Mesenchymal stem cell (in vitro differentiated cells and primary cell): ENCODE results near the gene NLGN1.

ENCODE experiments used
- DNase-seq: peaks from one replicate; pipeline ENCODE4 v3.0.0-alpha.2; 2013
- H2AFZ ChIP-seq: one replicate; pipeline ENCODE4 v1.6.1; 2013; ENCODE audit warnings: low read depth, mild to moderate bottlenecking, control low read depth, inconsistent platforms, low read length, moderate library complexity
- H2AK5ac ChIP-seq: 2 replicates; pipeline ENCODE4 v1.6.1; 2013; ENCODE audit warnings: low read length, moderate library complexity, mild to moderate bottlenecking, inconsistent platforms; ENCODE audit not compliant: severe bottlenecking
- H2BK120ac ChIP-seq: one replicate; pipeline ENCODE4 v1.6.1; 2013; ENCODE audit warnings: low read depth, mild to moderate bottlenecking, inconsistent platforms, low read length, moderate library complexity
- H2BK12ac ChIP-seq, 2 experiments: one replicate each; pipeline ENCODE4 v1.6.1; 2013; ENCODE audit warnings: inconsistent platforms in 2 of 2, low read length in 2 of 2, mild to moderate bottlenecking in 2 of 2, moderate library complexity in 2 of 2, control low read depth in 1 of 2
- H2BK15ac ChIP-seq: one replicate; pipeline ENCODE4 v1.6.1; 2013; ENCODE audit warnings: mild to moderate bottlenecking, low read depth, inconsistent platforms; ENCODE audit not compliant: poor library complexity, severe bottlenecking
- H2BK5ac ChIP-seq: 2 replicates; pipeline ENCODE4 v1.6.1; 2013; ENCODE audit warnings: low read depth, mild to moderate bottlenecking, low read length, control low read depth, inconsistent platforms; ENCODE audit not compliant: poor library complexity, severe bottlenecking
- H3K14ac ChIP-seq, 2 experiments: one replicate each; pipeline ENCODE4 v1.6.1; 2013; ENCODE audit warnings: inconsistent platforms in 2 of 2, low read length in 2 of 2, control low read depth in 1 of 2, mild to moderate bottlenecking in 1 of 2, moderate library complexity in 1 of 2
- H3K18ac ChIP-seq, 2 experiments: one replicate each; pipeline ENCODE4 v1.6.1; 2013; ENCODE audit warnings: inconsistent platforms in 2 of 2, low read length in 2 of 2, control low read depth in 1 of 2, low read depth in 1 of 2, mild to moderate bottlenecking in 1 of 2
- H3K23ac ChIP-seq, 2 experiments: one replicate each; pipeline ENCODE4 v1.6.1; 2013; ENCODE audit warnings: inconsistent platforms in 2 of 2, low read length in 2 of 2, mild to moderate bottlenecking in 2 of 2, moderate library complexity in 2 of 2, control low read depth in 1 of 2
- H3K27ac ChIP-seq: 2 replicates; pipeline ENCODE4 v1.5.1; 2013; ENCODE audit warnings: mild to moderate bottlenecking, moderate library complexity, low read length, control low read depth, inconsistent platforms; ENCODE audit not compliant: poor library complexity, severe bottlenecking
- H3K27me3 ChIP-seq, 2 experiments: 2 replicates each; pipeline versions ENCODE4 v1.6.1 to v1.7.0; 2013; ENCODE audit warnings: low read length in 2 of 2, mild to moderate bottlenecking in 2 of 2, moderate library complexity in 2 of 2, control low read depth in 1 of 2, inconsistent platforms in 1 of 2; ENCODE audit not compliant: control insufficient read depth in 1 of 2, insufficient read depth in 1 of 2
- H3K36me3 ChIP-seq, 2 experiments: 2 replicates each; pipeline versions ENCODE4 v1.6.1 to v1.7.0; 2013; ENCODE audit warnings: low read length in 2 of 2, control low read depth in 1 of 2, inconsistent platforms in 1 of 2, low read depth in 1 of 2, mild to moderate bottlenecking in 1 of 2; ENCODE audit not compliant: insufficient read depth in 2 of 2, control insufficient read depth in 1 of 2
- H3K4ac ChIP-seq, 2 experiments: one replicate each; pipeline ENCODE4 v1.6.1; 2013; ENCODE audit warnings: inconsistent platforms in 2 of 2, low read length in 2 of 2, mild to moderate bottlenecking in 2 of 2, moderate library complexity in 2 of 2, control low read depth in 1 of 2, low read depth in 1 of 2
- H3K4me1 ChIP-seq: 2 replicates; pipeline ENCODE4 v1.6.1; 2013; ENCODE audit warnings: low read depth, low read length, control low read depth; ENCODE audit not compliant: control insufficient read depth, insufficient read depth
- H3K4me2 ChIP-seq: 2 replicates; pipeline ENCODE4 v1.6.1; 2013; ENCODE audit warnings: low read length, mild to moderate bottlenecking, inconsistent platforms; ENCODE audit not compliant: poor library complexity, severe bottlenecking
- H3K4me3 ChIP-seq, 2 experiments: 2 replicates each; pipeline versions ENCODE4 v1.5.1 to v1.7.0; 2013; ENCODE audit warnings: low read length in 2 of 2, mild to moderate bottlenecking in 2 of 2, control low read depth in 1 of 2, low read depth in 1 of 2; ENCODE audit not compliant: insufficient read depth in 1 of 2
- H3K79me1 ChIP-seq: replicated peaks from 2 replicates; pipeline ENCODE4 v1.6.1; 2013; ENCODE audit warnings: mild to moderate bottlenecking, control low read depth, low read length, inconsistent platforms; ENCODE audit not compliant: poor library complexity, severe bottlenecking
- H3K9ac ChIP-seq: 2 replicates; pipeline ENCODE4 v1.7.0; 2013; ENCODE audit warnings: mild to moderate bottlenecking, low read length, moderate library complexity
- H3K9me3 ChIP-seq: 2 replicates; pipeline ENCODE4 v1.7.0; 2013; ENCODE audit warnings: mild to moderate bottlenecking, low read length; ENCODE audit not compliant: control insufficient read depth
- H4K8ac ChIP-seq: one replicate; pipeline ENCODE4 v1.6.1; 2013; ENCODE audit warnings: inconsistent platforms, mild to moderate bottlenecking, low read length, moderate library complexity
- H4K91ac ChIP-seq: one replicate; pipeline ENCODE4 v1.6.1; 2013; ENCODE audit warnings: mild to moderate bottlenecking, low read length, inconsistent platforms
- WGBS: methylation state at CpG from one replicate; pipeline ENCODE4 v1.1.7; 2013; ENCODE audit warnings: mixed read lengths; 5-methylcytosine and 5-hydroxymethylcytosine counted together

The NLGN1 gene

DNA sequence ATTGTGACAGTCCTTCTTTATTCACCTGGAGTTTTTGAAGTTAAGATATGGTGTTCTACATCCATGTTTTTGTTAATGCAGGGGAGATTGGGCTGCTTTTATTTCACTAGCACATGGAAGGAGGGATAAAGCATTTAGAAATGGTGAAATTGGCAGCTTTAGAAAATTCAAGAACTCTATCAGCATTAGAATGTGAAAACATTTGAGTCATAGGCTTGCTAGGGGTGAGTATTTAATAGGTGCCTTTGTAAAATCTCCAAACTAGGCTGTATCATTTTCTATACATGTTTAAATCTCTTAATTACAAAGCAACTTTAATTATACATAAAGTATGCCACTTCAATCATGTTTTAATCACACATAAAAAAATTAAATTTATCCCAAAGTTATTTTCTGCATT lies 12.9 kb downstream of the NLGN1 start:
- no peak overlapping the region for H3K9ac ChIP-seq
- no peak overlapping the region for H3K4me2 ChIP-seq
- H4K91ac ChIP-seq = no peak overlapping the region
- H2BK120ac ChIP-seq = no peak overlapping the region
- H2AFZ ChIP-seq = no peak overlapping the region
- H3K14ac ChIP-seq = no peak overlapping the region
- H3K4me3 ChIP-seq = no peak overlapping the region
- H2BK12ac ChIP-seq = no peak overlapping the region
- H2AK5ac ChIP-seq = no peak overlapping the region
- H3K27me3 ChIP-seq = no peaks in the 10 kb centered on the region
- no peak overlapping the region for H3K23ac ChIP-seq
- H3K36me3 ChIP-seq = no peaks in the 10 kb centered on the region
- no peak overlapping the region for H3K18ac ChIP-seq
- no peak overlapping the region for H3K4ac ChIP-seq
- H3K79me1 ChIP-seq = no peaks in the 10 kb centered on the region
- no peak overlapping the region for H2BK5ac ChIP-seq
- H3K27ac ChIP-seq = no peak overlapping the region
- no peaks in the 10 kb centered on the region for H3K4me1 ChIP-seq
- no peaks in the 10 kb centered on the region for H3K9me3 ChIP-seq
- no peak for DNase-seq
- no peak overlapping the region for H2BK15ac ChIP-seq
- H4K8ac ChIP-seq = no peak overlapping the region

DNA sequence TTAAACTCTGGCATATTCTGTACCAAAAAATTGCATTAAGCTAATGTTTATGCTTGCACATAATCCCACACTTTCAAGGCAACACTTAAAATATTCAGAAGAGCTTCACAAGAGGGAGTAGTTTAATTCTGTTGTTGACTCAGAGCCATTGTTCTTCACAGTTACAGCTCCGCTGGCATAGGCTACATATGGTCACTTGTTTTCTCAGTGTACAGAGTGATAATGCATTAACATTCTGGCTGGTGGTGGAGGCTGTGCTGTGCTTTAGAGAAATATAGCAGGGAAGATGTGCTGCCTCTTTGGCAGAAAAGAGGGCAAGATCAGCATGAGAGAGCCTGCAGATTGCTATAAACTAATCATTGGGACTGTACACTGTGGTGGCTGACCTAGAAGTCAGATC lies 13.3 kb downstream of the NLGN1 start:
- no peak overlapping the region for H2BK120ac ChIP-seq
- no peaks in the 10 kb centered on the region for H3K79me1 ChIP-seq
- DNase-seq = no peak
- no peak overlapping the region for H2AK5ac ChIP-seq
- no peak overlapping the region for H2BK12ac ChIP-seq
- H2BK5ac ChIP-seq = no peak overlapping the region
- H3K23ac ChIP-seq = no peak overlapping the region
- no peak overlapping the region for H3K4me2 ChIP-seq
- H2AFZ ChIP-seq = no peak overlapping the region
- WGBS = 78% methylated on average over 1 of the region's 1 CpG
- H4K8ac ChIP-seq = no peak overlapping the region
- H3K4me1 ChIP-seq = no peaks in the 10 kb centered on the region
- H4K91ac ChIP-seq = no peak overlapping the region
- no peak overlapping the region for H3K27ac ChIP-seq
- no peak overlapping the region for H3K4me3 ChIP-seq
- H3K36me3 ChIP-seq = no peaks in the 10 kb centered on the region
- no peak overlapping the region for H3K18ac ChIP-seq
- H3K4ac ChIP-seq = no peak overlapping the region
- H3K9ac ChIP-seq = no peak overlapping the region
- no peaks in the 10 kb centered on the region for H3K9me3 ChIP-seq
- H3K27me3 ChIP-seq = no peaks in the 10 kb centered on the region
- H3K14ac ChIP-seq = no peak overlapping the region
- no peak overlapping the region for H2BK15ac ChIP-seq

DNA sequence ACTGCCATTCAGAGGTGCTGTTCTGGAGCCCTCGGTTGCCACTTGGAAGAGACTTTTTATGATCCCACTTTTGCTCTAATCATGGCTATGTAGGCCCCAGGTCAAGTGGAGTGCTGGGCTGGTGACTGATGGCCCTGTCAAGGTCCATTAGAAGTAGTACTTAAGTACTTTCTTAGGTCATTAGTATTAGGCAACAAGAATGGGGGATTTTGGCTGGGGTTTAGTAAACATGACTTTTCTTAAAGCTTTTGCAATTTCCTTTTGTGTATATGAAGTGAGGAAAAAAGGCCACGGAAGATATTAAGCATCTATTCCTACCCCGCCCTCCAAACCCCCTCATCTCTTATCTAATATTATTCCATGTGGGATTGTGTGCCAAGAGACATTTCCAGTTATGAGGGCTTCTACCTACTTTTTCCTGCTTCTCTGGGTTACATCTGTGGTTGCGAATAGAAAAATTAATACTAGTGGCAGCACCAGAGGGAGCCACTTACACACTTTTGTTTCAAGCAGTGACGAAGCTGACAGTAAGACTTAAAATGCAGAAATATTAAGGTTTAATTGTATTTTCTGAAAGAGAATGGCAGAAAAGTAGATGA lies 13.9 kb downstream of the NLGN1 start:
- no peak overlapping the region for H2BK120ac ChIP-seq
- WGBS = 49% methylated on average over 3 of the region's 5 CpGs

DNA sequence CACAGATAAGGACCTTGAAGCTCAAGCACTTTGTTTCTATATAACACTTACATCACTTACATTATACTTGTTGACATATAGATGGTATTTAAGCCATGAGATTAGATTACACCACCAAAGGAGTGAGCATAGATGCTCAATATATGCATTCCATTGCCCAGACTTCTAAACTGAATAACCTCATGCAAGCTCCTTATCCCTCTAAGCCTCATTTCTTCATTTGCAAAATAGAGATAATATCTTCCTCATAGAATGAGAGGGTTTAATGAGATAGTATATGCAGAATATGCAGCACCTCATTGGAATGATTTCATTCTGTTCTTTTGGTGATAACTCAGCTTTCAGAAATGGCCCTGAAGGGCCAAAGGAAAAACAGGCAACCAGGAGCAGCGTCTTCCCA lies 18.5 kb downstream of the NLGN1 start:
- no peak overlapping the region for H4K91ac ChIP-seq
- no peaks in the 10 kb centered on the region for H3K9me3 ChIP-seq
- no peak overlapping the region for H3K23ac ChIP-seq
- no peak overlapping the region for H3K18ac ChIP-seq
- no peak overlapping the region for H3K4ac ChIP-seq
- no peak overlapping the region for H4K8ac ChIP-seq
- no peak overlapping the region for H2AK5ac ChIP-seq
- H2BK5ac ChIP-seq = no peak overlapping the region
- no peak overlapping the region for H3K27ac ChIP-seq
- H3K14ac ChIP-seq = no peak overlapping the region
- H2AFZ ChIP-seq = no peak overlapping the region
- H2BK15ac ChIP-seq = no peak overlapping the region
- H2BK12ac ChIP-seq = no peak overlapping the region
- no peak for DNase-seq
- no peaks in the 10 kb centered on the region for H3K36me3 ChIP-seq
- no peaks in the 10 kb centered on the region for H3K4me1 ChIP-seq
- no peak overlapping the region for H3K4me2 ChIP-seq
- no peak overlapping the region for H3K4me3 ChIP-seq
- no peaks in the 10 kb centered on the region for H3K79me1 ChIP-seq
- H2BK120ac ChIP-seq = no peak overlapping the region
- no peaks in the 10 kb centered on the region for H3K27me3 ChIP-seq
- H3K9ac ChIP-seq = no peak overlapping the region
- WGBS = 78% methylated on average over 1 of the region's 1 CpG

More for the DNA sequence above, 13.9 kb downstream of the NLGN1 start:
- H2AFZ ChIP-seq = no peak overlapping the region
- H3K4me2 ChIP-seq = no peak overlapping the region
- H3K9me3 ChIP-seq = no peaks in the 10 kb centered on the region
- H2BK5ac ChIP-seq = no peak overlapping the region
- no peak overlapping the region for H3K14ac ChIP-seq
- DNase-seq = peak; percentile 70
- H3K27me3 ChIP-seq = no peaks in the 10 kb centered on the region
- H4K8ac ChIP-seq = no peak overlapping the region
- H2BK12ac ChIP-seq = no peak overlapping the region
- H3K4me1 ChIP-seq = no peaks in the 10 kb centered on the region
- peak overlapping the region; percentile 56 for H3K9ac ChIP-seq
- H4K91ac ChIP-seq = no peak overlapping the region
- no peak overlapping the region for H3K4me3 ChIP-seq
- H3K79me1 ChIP-seq = no peaks in the 10 kb centered on the region
- H3K36me3 ChIP-seq = no peaks in the 10 kb centered on the region
- no peak overlapping the region for H2AK5ac ChIP-seq
- no peak overlapping the region for H3K4ac ChIP-seq
- H3K27ac ChIP-seq = no peak overlapping the region
- no peak overlapping the region for H3K23ac ChIP-seq
- no peak overlapping the region for H3K18ac ChIP-seq
- H2BK15ac ChIP-seq = no peak overlapping the region
